PFSK-1 (cell line): ENCODE measurements around the gene SLX9.

Experiments
- FOXP2 ChIP-seq: optimal IDR thresholded peaks from 2 replicates; pipeline ENCODE3; 2011; ENCODE audit warnings: borderline replicate concordance, control low read depth, inconsistent platforms; ENCODE audit not compliant: insufficient read depth; ENCODE audit errors: extremely low read length, extremely low read depth
- POLR2AphosphoS5 ChIP-seq: IDR thresholded peaks from 2 replicates; pipeline ENCODE4 v1.6.1; 2012; ENCODE audit warnings: low read depth, mild to moderate bottlenecking, control low read depth, low read length, moderate library complexity
- SIN3A ChIP-seq: IDR thresholded peaks from 2 replicates; pipeline ENCODE4 v1.6.1; 2012; ENCODE audit warnings: mild to moderate bottlenecking, low read length, moderate library complexity, borderline replicate concordance; ENCODE audit not compliant: insufficient read depth
- TAF1 ChIP-seq: IDR thresholded peaks from 2 replicates; pipeline ENCODE4 v1.6.1; 2012; ENCODE audit warnings: low read length, control low read depth, borderline replicate concordance; ENCODE audit not compliant: insufficient read depth
- TF ChIP-seq, protein P1 (sequence below), 2 experiments: IDR thresholded peaks; 2 replicates each; pipeline versions ENCODE4 v1.6.1 to v1.8.0; 2011 to 2012; ENCODE audit warnings: low read depth in 2 of 2, low read length in 2 of 2, control low read depth in 1 of 2, inconsistent platforms in 1 of 2, mild to moderate bottlenecking in 1 of 2, moderate library complexity in 1 of 2; ENCODE audit not compliant: insufficient read depth in 1 of 2

The SLX9 gene

DNA sequence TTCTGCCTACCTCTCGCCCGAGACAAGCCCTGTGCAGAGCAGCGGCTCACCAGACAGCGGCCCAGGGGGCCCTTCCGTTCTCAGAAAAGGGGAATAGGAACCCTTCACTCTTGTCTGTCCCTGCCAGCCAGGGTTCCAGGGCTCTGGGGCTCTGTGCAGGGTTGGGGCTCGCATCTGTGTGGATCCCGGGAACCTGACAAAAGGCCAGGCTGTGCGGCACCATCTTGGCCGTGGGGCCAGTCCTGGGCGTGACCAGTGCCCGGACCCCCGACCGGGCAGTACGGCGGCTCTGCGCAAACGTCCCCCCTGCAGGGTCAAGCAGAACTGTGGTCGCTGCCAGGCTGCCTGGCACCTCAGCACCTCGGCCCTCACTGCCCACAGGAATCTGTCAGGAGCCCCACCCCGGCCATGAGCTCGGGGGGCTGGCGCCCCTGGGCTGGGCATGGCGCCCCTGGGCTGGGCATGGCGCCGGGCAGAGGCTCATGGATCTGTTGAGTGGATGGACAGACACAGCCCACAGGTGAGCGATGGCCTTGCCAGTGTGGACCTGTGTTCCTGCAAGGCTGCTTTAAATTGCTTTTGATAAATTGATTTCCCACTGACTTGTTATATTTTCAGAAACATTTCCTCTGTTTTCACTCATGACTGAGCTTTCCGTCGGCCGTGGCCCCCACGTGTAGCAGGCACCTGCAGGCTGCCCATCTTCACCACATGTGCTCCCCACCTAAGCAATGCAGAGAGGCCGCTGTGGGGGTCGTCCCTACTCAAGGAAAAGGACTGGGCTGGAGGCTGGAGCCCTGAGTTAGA is 59.0 kb downstream of the SLX9 start:
- TF ChIP-seq, protein P1, sequence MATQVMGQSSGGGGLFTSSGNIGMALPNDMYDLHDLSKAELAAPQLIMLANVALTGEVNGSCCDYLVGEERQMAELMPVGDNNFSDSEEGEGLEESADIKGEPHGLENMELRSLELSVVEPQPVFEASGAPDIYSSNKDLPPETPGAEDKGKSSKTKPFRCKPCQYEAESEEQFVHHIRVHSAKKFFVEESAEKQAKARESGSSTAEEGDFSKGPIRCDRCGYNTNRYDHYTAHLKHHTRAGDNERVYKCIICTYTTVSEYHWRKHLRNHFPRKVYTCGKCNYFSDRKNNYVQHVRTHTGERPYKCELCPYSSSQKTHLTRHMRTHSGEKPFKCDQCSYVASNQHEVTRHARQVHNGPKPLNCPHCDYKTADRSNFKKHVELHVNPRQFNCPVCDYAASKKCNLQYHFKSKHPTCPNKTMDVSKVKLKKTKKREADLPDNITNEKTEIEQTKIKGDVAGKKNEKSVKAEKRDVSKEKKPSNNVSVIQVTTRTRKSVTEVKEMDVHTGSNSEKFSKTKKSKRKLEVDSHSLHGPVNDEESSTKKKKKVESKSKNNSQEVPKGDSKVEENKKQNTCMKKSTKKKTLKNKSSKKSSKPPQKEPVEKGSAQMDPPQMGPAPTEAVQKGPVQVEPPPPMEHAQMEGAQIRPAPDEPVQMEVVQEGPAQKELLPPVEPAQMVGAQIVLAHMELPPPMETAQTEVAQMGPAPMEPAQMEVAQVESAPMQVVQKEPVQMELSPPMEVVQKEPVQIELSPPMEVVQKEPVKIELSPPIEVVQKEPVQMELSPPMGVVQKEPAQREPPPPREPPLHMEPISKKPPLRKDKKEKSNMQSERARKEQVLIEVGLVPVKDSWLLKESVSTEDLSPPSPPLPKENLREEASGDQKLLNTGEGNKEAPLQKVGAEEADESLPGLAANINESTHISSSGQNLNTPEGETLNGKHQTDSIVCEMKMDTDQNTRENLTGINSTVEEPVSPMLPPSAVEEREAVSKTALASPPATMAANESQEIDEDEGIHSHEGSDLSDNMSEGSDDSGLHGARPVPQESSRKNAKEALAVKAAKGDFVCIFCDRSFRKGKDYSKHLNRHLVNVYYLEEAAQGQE (IDR thresholded peaks at IDR 0.05; ENCODE audit: insufficient read depth in 1 of 2, low read depth in 2 of 2, low read length in 2 of 2): no peak
- TF ChIP-seq SIN3A (no peak), TAF1 (no peak), FOXP2 (no peak), POLR2AphosphoS5 (no peak)

DNA sequence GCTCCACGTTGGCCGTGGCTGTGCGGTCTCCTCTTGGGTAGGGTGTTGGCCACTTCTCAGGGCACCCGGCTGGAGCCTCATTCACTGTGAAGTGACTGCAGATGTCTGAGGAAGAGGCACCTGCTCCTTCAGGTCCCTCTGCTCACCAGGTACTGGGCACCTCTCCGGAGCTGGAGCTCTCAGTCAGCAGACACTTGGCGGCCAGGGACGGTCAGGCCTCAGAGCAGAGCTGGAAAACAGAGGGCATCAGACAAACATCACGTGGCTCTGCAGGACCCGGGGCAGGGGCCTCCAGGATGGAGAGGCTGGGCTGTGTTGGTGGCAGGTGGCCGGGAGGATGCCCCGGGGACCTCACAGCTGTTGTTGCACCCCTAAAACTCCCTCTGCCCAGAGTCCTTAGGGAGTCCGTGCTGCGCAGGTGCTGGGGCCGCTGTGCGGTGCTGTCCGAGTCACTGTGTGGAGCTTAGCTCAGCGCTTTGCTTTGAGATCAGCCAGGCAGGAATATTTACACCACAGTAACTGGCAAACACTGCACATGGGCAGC is 59.7 kb downstream of the SLX9 start:
- TF ChIP-seq SIN3A (no peak), TAF1 (no peak), FOXP2 (no peak), POLR2AphosphoS5 (no peak)
- TF ChIP-seq, protein P1 (IDR thresholded peaks at IDR 0.05; ENCODE audit: insufficient read depth in 1 of 2, low read depth in 2 of 2, low read length in 2 of 2): no peak

DNA sequence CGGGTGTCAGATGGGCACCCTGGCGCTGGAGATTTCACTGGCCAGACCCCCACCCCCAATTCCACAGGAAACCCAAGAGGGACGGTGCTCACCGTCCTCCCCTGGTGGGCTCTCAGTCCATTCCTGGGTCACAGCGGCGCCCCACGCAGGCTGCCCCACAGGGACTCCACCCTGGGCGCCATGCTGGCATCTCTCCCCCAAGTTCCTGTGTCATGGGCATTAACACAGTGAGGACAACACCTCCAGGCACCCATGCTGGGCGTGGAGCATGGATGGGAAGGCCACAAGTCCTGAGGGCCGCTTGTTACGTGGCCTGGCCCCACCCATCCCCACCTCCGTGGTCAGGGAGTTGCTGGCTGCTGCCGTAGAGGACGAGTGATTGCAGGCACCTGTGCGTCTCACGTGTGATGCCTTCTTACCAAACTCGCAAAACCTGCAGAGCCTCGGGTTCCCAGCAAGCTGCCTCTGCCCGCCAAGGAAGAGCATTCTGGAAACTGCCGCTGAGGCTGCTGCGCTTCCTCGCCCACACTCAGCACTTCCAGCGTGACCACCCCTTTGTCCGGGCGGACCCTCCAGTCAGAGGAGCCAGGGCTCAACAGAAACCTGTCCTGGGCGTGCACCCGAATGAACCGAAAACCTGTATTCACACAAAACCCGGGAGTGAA is 60.3 kb downstream of the SLX9 start:
- TF ChIP-seq POLR2AphosphoS5: no peak
- TF ChIP-seq TAF1: no peak

GRCh38 chr21:45000637-45001133 is 60.9 kb downstream of the SLX9 start:
- TF ChIP-seq SIN3A: no peak
- TF ChIP-seq, protein P1 (IDR thresholded peaks at IDR 0.05; ENCODE audit: insufficient read depth in 1 of 2, low read depth in 2 of 2, low read length in 2 of 2): no peak
- TF ChIP-seq TAF1: no peak
- TF ChIP-seq FOXP2: no peak
- no peak for TF ChIP-seq POLR2AphosphoS5

DNA sequence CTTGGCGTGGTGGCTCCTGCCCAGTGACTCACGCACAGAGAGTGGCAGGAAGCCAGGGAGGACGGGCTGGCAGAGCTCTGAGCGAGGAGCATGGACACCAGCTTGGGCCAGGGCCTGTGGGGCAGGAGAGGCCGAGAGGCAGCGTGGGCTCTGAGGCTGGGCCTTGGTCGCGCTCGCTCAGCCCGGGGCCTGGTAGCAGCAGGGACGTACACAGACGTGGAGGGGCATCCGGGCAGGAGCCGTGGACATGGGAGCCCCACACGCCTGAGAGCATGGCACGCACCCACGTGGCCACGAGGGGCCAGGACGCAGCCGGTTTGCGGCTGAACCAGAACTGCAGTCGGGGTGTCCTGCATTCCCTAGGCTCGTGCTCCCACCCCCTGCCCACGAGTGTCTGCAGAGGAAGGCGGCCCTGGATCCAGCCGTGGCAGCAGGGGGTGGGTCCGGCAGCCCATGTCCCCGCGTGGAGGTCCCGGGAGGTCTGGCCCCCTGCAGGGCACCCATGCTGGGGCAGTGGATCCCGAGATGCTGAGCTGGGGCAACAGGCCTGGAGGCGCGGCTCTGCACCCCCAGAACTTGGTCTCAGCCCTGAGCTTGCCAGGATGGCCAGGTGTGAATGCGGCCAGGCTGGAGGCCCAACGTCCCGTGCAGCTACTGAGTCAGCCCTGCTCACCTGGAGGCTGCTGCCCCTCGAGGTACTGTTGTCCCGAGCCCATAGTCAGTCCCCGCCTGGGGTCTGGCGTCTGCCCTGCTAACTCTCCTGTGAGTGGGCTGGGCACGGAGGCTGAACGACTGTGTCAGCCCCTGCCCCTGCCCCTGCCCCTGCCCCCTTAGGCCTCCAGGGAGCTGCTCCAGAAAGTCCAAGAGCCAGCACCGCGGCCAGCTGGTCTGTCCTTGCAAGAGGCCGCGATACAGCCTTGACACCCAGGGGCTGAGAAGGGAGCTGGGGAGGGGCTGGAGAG is 61.6 kb downstream of the SLX9 start:
- TF ChIP-seq FOXP2 (no peak), POLR2AphosphoS5 (no peak), SIN3A (no peak), TAF1 (no peak)
- TF ChIP-seq, protein P1 (IDR thresholded peaks at IDR 0.05; ENCODE audit: insufficient read depth in 1 of 2, low read depth in 2 of 2, low read length in 2 of 2): no peak
